Bronchial epithelial cell (primary cell): ENCODE data around the gene CHI3L1. TPM values are rescaled to one million over a fixed set of nuclear protein-coding genes. Genes with fewer than 3 reads are reported as not detected.
A peak's percentile ranks its signal among the peaks of the same experiment; 100 is the strongest.

ENCODE experiments used
- DNase-seq: peaks from one replicate; pipeline ENCODE4 v3.0.0-alpha.2; 2010; ENCODE audit warnings: low read depth
- FAIRE-seq: peaks from 2 replicates; lab custom pipeline; 2011; peaks lifted over from hg19 to GRCh38; lab: Jason Lieb, UNC
- H3K27me3 ChIP-seq: 2 replicates; pipeline ENCODE4 v1.5.1; 2011; ENCODE audit warnings: low read length; ENCODE audit not compliant: control insufficient read depth, insufficient read depth
- H3K36me3 ChIP-seq: 2 replicates; pipeline ENCODE4 v1.5.1; 2011; ENCODE audit warnings: low read length; ENCODE audit not compliant: control insufficient read depth, insufficient read depth
- H3K4me3 ChIP-seq: 2 replicates; pipeline ENCODE4 v1.5.1; 2011; ENCODE audit warnings: mild to moderate bottlenecking, low read depth, low read length, control low read depth
- total RNA-seq: library from RNA; depleted of rRNA; stranded (reverse); fragments of >200 nt; gene quantifications from 2 replicates; pipeline ENCODE4 v1.2.1, GENCODE V29; 2014
- TF ChIP-seq, protein P1 (sequence below): IDR thresholded peaks from 2 replicates; pipeline ENCODE4 v1.5.1; 2011; ENCODE audit warnings: mild to moderate bottlenecking, moderate library complexity, low read length, control low read depth, inconsistent platforms; ENCODE audit not compliant: insufficient read depth, severe bottlenecking

The CHI3L1 gene
- total RNA-seq, 1 donor from 2014 or later: 0.79 TPM

- Histone ChIP-seq H3K4me3 (no peak overlapping the region), H3K36me3 (no peaks in the 10 kb centered on the region), H3K27me3 (peaks cover 2% of the 10 kb centered on the region)
- DNase-seq: no peak
- TF ChIP-seq, protein P1, sequence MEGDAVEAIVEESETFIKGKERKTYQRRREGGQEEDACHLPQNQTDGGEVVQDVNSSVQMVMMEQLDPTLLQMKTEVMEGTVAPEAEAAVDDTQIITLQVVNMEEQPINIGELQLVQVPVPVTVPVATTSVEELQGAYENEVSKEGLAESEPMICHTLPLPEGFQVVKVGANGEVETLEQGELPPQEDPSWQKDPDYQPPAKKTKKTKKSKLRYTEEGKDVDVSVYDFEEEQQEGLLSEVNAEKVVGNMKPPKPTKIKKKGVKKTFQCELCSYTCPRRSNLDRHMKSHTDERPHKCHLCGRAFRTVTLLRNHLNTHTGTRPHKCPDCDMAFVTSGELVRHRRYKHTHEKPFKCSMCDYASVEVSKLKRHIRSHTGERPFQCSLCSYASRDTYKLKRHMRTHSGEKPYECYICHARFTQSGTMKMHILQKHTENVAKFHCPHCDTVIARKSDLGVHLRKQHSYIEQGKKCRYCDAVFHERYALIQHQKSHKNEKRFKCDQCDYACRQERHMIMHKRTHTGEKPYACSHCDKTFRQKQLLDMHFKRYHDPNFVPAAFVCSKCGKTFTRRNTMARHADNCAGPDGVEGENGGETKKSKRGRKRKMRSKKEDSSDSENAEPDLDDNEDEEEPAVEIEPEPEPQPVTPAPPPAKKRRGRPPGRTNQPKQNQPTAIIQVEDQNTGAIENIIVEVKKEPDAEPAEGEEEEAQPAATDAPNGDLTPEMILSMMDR: no peak
- FAIRE-seq: no peak
Observed at GRCh38 chr1:203178821-203179666, 7.5 kb downstream of the CHI3L1 start.

GRCh38 chr1:203178083-203178482 is 8.4 kb downstream of the CHI3L1 start:
- no peak for DNase-seq
- Histone ChIP-seq H3K4me3 (no peak overlapping the region), H3K36me3 (no peaks in the 10 kb centered on the region), H3K27me3 (peaks cover 2% of the 10 kb centered on the region)
- no peak for FAIRE-seq
- TF ChIP-seq, protein P1: no peak

DNA sequence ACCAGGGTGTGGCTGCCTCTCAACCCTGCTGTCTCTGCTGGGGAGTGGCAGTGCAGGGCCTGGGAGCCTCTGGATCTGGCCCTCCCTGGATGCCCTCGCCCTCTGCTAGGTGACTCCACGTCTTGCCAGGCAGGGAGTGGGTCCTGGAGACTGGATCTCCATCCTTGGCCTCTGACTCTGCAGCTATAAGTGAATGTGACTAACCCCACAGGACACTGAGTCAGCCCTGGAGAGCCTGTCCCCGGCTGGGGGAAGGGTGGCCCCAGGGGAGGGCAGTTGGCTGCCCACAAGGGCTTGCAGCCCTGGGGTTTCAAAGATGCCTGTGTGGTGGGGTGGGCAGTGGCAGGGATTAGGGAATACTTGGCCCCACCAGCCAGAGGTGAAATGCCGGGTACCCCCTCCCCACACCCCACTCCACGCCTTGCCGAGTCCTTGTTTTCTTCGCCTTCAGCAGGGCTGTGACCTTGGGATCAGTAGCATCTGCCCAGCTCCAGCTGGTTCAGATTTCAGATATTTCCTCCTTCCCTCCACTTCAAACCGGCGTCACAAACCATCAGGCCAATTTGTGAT is 8.9 kb downstream of the CHI3L1 start:
- peaks cover 4% of the 10 kb centered on the region for H3K27me3 ChIP-seq
- DNase-seq: peak; percentile 43
- FAIRE-seq: no peak
- no peaks in the 10 kb centered on the region for H3K36me3 ChIP-seq
- TF ChIP-seq, protein P1: no peak
- no peak overlapping the region for H3K4me3 ChIP-seq

GRCh38 chr1:203177036-203177405 is 9.5 kb downstream of the CHI3L1 start:
- Histone ChIP-seq H3K36me3 (no peaks in the 10 kb centered on the region), H3K27me3 (peaks cover 4% of the 10 kb centered on the region), H3K4me3 (no peak overlapping the region)
- FAIRE-seq: no peak
- no peak for DNase-seq
- TF ChIP-seq, protein P1: no peak

GRCh38 chr1:203176273-203177035 is 10.1 kb downstream of the CHI3L1 start:
- TF ChIP-seq, protein P1: no peak
- no peak for DNase-seq
- FAIRE-seq: no peak

More at GRCh38 chr1:203176273-203177035, 10.1 kb downstream of the CHI3L1 start:
- Histone ChIP-seq H3K4me3 (no peak overlapping the region), H3K36me3 (no peaks in the 10 kb centered on the region), H3K27me3 (peaks cover 4% of the 10 kb centered on the region)
